Mesenteric fat pad (tissue), 1 donor: ENCODE data around the gene OR13J1. TPM values are rescaled to one million over a fixed set of nuclear protein-coding genes. Genes with fewer than 3 reads are reported as not detected.

Experiments
- DNase-seq: peaks from one replicate; pipeline ENCODE4 v3.0.0-alpha.2; 2020; ENCODE audit warnings: low spot score
- total RNA-seq: library from RNA; stranded (reverse); fragmentation: NEBNext Ultra II Directional; extraction: Animal tissue kit (Norgen Biotek cat#: 25700); gene quantifications from one replicate; pipeline ENCODE4 v1.2.1, GENCODE V29; 2021
- donor health status: DM: yes; HTN: yes; CAD: no.

Gene OR13J1
- total RNA-seq, 1 donor from 2014 or later: not detected

DNA sequence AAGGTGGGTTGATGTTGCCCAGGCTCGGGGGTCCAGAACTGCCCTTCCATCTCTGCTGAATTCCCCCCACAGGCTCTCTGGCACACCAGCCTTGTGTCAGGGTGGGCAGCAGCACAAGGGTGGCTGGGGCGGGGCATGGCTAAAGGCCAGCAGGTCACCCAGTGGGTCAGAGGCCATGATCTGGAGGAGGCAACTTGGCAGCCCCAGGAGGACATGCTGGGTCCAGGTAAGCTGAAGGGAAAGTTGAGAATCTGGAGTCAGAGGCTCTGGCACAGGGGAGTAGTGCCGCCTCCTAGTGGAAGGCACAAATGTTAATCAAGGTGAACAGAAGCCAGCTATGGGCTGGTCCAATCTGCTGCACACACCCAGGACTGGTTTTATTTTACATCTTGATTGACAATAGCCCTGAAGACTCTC, 35.0 kb downstream of the OR13J1 start:
- DNase-seq: no peak

- no peak for DNase-seq
These were observed 35.7 kb downstream of the OR13J1 start for GRCh38 chr9:35834260-35835215.

DNA sequence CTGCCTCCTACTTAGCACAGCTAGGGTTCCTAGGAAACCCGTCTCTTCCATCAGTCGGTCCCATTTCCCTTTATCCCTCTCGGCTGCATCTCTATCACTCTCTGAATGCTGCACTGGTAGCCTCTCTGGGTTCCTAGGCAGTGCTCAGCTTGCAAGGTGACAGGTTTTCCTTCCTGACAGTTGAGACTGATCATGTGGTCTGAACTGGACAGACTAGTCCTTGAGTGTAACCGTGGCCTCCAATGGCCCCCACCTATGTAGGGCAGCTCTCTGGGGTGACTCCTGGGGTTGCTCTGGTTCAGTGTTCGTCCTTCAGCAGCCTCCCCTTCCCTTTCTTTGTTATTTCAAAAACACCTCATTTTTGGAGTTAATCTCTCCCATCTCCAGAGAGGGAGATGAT, 37.4 kb downstream of the OR13J1 start:
- no peak for DNase-seq

GRCh38 chr9:35831040-35831439, 39.2 kb downstream of the OR13J1 start:
- no peak for DNase-seq

DNA sequence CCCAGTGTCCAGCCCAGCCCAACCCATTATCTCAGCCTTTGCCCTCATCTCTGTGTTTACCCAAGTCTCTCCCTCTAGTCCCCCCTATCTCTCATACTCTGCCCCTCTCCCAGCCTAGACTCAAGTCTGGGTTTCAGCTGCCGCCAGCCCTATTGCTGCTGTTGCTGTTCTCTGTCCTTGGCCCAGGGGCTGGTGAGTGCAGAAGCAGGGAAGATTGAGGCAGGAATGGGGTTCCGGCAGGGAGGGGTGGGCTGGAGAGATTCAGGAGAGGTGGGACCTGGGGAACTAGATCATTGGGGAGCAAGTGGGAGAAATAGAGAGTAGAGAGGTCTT, 40.5 kb downstream of the OR13J1 start:
- DNase-seq: no peak

GRCh38 chr9:35829084-35829763, 41.0 kb downstream of the OR13J1 start, which contains the start of gene TMEM8B:
TMEM8B (plus strand) TSS chr9:35829228; CDS start chr9:35829448, 220 bp downstream.
- peak; percentile 98 for DNase-seq

GRCh38 chr9:35828716-35829083, 41.5 kb downstream of the OR13J1 start, which contains the start of gene FAM221B:
FAM221B (minus strand) TSS chr9:35828732; CDS start chr9:35826161, 2,571 bp downstream.
- peak; percentile 87 for DNase-seq

DNA sequence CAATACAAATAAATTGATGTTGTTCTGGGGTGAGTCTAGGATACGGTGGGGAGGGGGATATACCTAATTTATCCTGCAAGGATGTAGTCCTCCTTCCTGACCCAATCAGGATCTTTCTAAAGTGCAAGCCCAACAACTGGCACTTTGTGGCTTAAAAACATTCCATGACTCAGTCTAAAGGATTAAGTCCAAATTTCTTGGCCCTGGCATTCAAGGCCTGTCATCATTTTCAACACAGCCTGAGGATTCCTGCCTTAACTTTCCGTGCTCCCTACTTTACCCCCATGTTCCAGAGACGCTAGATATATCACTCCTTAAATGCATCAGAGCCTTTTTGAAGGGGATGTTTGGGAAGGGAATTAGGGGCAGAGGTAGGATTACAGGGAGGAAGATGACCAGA, 42.7 kb downstream of the OR13J1 start:
- DNase-seq: peak; percentile 0

DNA sequence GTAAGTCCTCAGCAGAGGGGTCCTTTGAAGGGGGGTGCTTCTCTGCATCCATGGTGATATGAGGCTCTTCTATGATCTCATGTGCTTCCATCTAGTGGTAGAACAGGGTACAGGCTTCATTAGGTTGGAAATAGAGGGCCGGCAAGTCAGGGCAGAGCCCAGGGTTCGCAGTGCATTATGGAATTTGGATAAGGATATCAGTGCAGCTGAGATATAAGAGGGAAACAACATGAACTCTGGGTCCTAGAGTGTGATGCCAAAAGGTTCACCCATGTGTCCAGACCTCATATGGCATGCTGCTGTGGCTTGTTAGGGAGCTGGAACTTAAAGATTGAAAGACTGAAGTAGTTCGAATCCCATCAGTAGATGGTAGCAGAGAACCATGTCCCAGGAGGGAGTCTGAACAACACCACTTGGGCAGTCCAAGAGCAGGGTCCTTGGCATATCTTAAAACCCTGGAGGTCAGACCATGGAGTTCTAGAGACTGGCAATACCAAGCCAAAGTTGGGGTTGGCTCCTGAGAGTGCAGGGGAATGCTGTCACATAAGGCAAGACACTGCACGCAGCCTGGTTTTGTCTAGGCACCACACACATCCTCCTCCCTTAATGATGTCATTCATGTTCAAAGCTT, 44.0 kb downstream of the OR13J1 start:
- peak; percentile 37 for DNase-seq

DNA sequence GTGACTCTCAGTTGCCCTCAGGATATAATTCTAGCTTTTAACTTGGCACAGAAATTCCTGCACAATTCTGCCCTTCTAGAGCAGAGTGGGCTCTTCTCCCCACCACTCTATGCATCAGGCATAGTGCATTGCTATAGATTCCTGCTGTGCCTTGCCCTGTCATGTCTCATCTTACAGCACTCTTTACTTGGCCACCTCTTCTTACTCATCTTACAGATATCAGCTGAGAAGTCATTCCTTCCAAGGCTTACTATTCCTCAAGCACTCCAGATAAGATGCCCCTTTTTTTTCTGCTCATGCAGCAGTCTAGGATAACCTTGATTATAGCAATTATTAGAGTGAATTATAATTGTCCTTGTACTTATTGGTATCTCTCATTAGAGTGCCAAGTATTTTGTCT, 47.3 kb downstream of the OR13J1 start:
- DNase-seq: no peak

- no peak for DNase-seq
These were observed 50.1 kb downstream of the OR13J1 start for GRCh38 chr9:35820076-35820475.

Other genes with a start within 250 kb of the OR13J1 start
- gene SIT1, start 219.5 kb downstream of the OR13J1 start, total RNA-seq: 1.3 TPM
- 19,106 TPM for gene RMRP, start 212.4 kb downstream of the OR13J1 start, total RNA-seq
- 103 TPM for gene CCDC107, start 212.1 kb downstream of the OR13J1 start, total RNA-seq
- 0.58 TPM for gene ARHGEF39, start 205.2 kb downstream of the OR13J1 start, total RNA-seq
- not detected for gene CA9, start 196.5 kb downstream of the OR13J1 start, total RNA-seq
- 244 TPM for gene TPM2, start 180.5 kb downstream of the OR13J1 start, total RNA-seq
- 622 TPM for gene TLN1, start 138.2 kb downstream of the OR13J1 start, total RNA-seq
- gene CREB3, start 137.7 kb downstream of the OR13J1 start, total RNA-seq: 42.5 TPM
- gene GBA2, start 121.2 kb downstream of the OR13J1 start, total RNA-seq: 54.5 TPM
- gene RGP1, start 121.1 kb downstream of the OR13J1 start, total RNA-seq: 25.0 TPM
- gene MSMP, start 116.1 kb downstream of the OR13J1 start, total RNA-seq: not detected
- 23.2 TPM for gene NPR2, start 78.8 kb downstream of the OR13J1 start, total RNA-seq
- 0.61 TPM for gene SPAG8, start 58.1 kb downstream of the OR13J1 start, total RNA-seq
- gene HINT2, start 55.4 kb downstream of the OR13J1 start, total RNA-seq: 42.7 TPM
- gene FAM221B, start 41.7 kb downstream of the OR13J1 start, total RNA-seq: not detected
- 6.7 TPM for gene TMEM8B, start 41.2 kb downstream of the OR13J1 start, total RNA-seq
- gene HRCT1, start 35.8 kb upstream of the OR13J1 start, total RNA-seq: 5.2 TPM
- 25.3 TPM for gene SPAAR, start 39.1 kb upstream of the OR13J1 start, total RNA-seq
- gene OR2S2, start 87.8 kb upstream of the OR13J1 start, total RNA-seq: not detected
- 18.5 TPM for gene RECK, start 166.5 kb upstream of the OR13J1 start, total RNA-seq